Measurements from ENCODE around the gene LSM7. TPM values are rescaled to one million over a fixed set of nuclear protein-coding genes. Genes with fewer than 3 reads are reported as not detected.

The LSM7 gene
- total RNA-seq, 2 experiments from 2014 or later = 164 to 321 TPM

DNA sequence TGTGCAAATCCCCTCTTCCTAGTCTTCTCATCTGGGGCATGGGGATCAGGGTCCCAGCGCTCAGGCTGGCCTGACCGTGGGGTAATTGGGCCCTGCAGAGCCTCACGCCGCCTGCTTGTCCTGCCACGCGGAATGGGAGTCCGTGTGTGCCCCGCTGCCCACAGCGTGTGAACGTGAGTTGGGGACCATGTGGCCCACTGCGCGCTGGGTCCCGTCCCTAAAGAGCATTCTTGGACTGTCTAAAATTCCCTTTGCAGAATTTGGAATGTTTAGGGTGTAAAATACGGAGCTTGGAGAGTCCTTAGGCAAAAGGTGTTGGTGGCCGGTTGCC is 34.5 kb upstream of the LSM7 start:
- no TSS peak for BruUV-seq (replicated peaks)
- no peak overlapping the region for H3K27ac ChIP-seq (ENCODE audit: low read depth, low read length, poor library complexity, severe bottlenecking)
- no peaks in the 10 kb centered on the region for H3K36me3 ChIP-seq (ENCODE audit: insufficient read depth, low read length)
- ChIA-PET CTCF (ENCODE audit: unreplicated experiment) (no interaction called here), POLR2A (no interaction called here)
- no peaks in the 10 kb centered on the region for H4K20me1 ChIP-seq (ENCODE audit: insufficient read depth, low read length)
- no peak overlapping the region for H3K4me3 ChIP-seq (ENCODE audit: low read depth, low read length, poor library complexity, severe bottlenecking)
- H3K4me2 ChIP-seq (ENCODE audit: low read length) = no peak overlapping the region
- no peak overlapping the region for H2AFZ ChIP-seq (ENCODE audit: low read length)
- no peaks in the 10 kb centered on the region for H3K4me1 ChIP-seq (ENCODE audit: insufficient read depth, low read length, poor library complexity, severe bottlenecking)
- no peaks in the 10 kb centered on the region for H3K9me2 ChIP-seq (ENCODE audit: insufficient read depth, low read length)
- H3K79me2 ChIP-seq (ENCODE audit: insufficient read depth, low read depth, low read length) = no peaks in the 10 kb centered on the region
- intact Hi-C loops (cut with micrococcal nuclease; ENCODE audit: unreplicated experiment) = no loop called here
- no peak for TF ChIP-seq EZH2phosphoT487 (IDR thresholded peaks at IDR 0.05; ENCODE audit: borderline replicate concordance, low read depth, low read length)
- TF ChIP-seq, protein P1, sequence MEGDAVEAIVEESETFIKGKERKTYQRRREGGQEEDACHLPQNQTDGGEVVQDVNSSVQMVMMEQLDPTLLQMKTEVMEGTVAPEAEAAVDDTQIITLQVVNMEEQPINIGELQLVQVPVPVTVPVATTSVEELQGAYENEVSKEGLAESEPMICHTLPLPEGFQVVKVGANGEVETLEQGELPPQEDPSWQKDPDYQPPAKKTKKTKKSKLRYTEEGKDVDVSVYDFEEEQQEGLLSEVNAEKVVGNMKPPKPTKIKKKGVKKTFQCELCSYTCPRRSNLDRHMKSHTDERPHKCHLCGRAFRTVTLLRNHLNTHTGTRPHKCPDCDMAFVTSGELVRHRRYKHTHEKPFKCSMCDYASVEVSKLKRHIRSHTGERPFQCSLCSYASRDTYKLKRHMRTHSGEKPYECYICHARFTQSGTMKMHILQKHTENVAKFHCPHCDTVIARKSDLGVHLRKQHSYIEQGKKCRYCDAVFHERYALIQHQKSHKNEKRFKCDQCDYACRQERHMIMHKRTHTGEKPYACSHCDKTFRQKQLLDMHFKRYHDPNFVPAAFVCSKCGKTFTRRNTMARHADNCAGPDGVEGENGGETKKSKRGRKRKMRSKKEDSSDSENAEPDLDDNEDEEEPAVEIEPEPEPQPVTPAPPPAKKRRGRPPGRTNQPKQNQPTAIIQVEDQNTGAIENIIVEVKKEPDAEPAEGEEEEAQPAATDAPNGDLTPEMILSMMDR (conservative IDR thresholded peaks at IDR 0.05; ENCODE audit: low read length) = no peak
- no peaks in the 10 kb centered on the region for H3K9me3 ChIP-seq (ENCODE audit: low read length)
- DNase-seq (ENCODE audit: low spot score) = no peak

DNA sequence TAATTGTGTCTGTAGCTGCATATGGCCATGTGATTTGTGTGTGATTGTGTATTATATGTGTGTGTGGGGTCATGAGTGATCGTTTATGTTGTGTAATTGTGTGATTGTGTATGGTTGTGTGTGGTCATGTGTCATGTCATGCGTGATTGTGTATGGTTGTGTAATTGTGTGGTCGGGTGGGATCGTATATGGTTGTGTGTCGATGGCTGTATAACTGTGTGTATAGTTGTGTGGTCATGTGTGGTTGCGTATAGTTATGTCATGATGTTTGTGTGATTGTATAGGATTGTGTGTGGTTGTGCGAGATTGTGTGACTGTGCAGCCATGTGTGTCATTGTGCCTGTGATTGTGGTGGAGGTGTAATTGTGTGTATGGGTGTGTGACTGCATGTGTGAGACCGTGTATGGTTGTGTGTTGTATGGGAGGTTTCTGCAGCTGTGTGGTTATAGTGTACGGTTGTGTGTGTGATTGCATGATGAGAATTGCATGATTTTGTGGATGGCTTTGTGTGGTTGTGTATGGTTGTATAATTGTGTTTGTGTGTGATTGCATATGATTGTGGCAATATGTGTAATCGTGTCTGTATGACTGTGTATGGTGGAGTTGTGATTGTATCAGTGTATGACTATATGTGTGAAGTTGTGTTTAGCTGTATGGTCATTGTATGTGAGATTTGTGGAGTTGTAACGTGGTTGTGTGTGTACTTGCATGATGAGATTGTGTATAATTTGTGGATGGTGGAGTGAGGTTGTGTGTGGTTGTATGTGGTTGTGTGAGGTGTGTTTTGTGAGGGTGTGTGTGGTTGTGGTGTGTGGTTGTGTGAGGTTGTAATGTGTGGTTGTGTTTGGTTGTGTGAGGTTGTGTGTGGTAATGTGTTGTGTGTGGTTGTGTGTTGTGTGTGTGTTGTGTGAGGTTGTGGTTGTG is 33.9 kb upstream of the LSM7 start:
- intact Hi-C loops (cut with micrococcal nuclease; ENCODE audit: unreplicated experiment) = no loop called here
- Histone ChIP-seq H3K4me1 (ENCODE audit: insufficient read depth, low read length, poor library complexity, severe bottlenecking) (no peaks in the 10 kb centered on the region), H3K4me3 (ENCODE audit: low read depth, low read length, poor library complexity, severe bottlenecking) (no peak overlapping the region), H3K9me3 (ENCODE audit: low read length) (no peaks in the 10 kb centered on the region), H2AFZ (ENCODE audit: low read length) (no peak overlapping the region), H3K79me2 (ENCODE audit: insufficient read depth, low read depth, low read length) (no peaks in the 10 kb centered on the region), H3K4me2 (ENCODE audit: low read length) (no peak overlapping the region), H4K20me1 (ENCODE audit: insufficient read depth, low read length) (no peaks in the 10 kb centered on the region), H3K27ac (ENCODE audit: low read depth, low read length, poor library complexity, severe bottlenecking) (no peak overlapping the region), H3K9me2 (ENCODE audit: insufficient read depth, low read length) (no peaks in the 10 kb centered on the region), H3K36me3 (ENCODE audit: insufficient read depth, low read length) (no peaks in the 10 kb centered on the region)
- no peak for DNase-seq (ENCODE audit: low spot score)
- no TSS peak for BruUV-seq (replicated peaks)
- ChIA-PET POLR2A (no interaction called here), CTCF (ENCODE audit: unreplicated experiment) (no interaction called here)
- TF ChIP-seq EZH2phosphoT487 (IDR thresholded peaks at IDR 0.05; ENCODE audit: borderline replicate concordance, low read depth, low read length) = no peak
- TF ChIP-seq, protein P1 (conservative IDR thresholded peaks at IDR 0.05; ENCODE audit: low read length) = no peak

All from OCI-LY7 (cell line).